NCI-H2029 treated with DMSO at 0.1 percent for 48 hours (cell line): ENCODE measurements around the gene ACSL1.
"Not testable (repeated sequence)": the region's sequence is repeated elsewhere in the genome, so short reads cannot be mapped to it uniquely, and the experiment has no call there.

Experiments
- DNase-seq: peaks from one replicate; lab custom pipeline; 2025; lab: John Stamatoyannopoulos, UW

ACSL1 gene

DNA sequence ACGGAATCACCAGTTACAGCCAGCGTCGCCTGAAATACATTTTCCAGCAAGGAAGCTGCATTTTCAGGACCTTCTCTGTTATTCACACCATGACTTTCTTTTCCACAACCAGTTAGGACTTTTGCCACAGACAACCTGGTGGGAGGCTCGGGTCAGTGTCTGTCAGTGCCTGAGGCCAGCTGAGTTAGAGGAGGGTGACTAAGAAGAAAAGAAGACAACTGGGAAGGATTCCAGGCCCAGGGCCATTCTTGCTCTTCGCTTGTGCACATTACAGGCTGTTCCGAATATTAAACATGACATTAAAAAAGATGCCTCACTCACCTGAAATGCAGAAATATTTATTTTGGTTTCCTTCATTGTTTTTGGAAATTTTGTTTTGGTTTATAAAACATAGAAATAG lies 70.5 kb downstream of the ACSL1 start:
- no peak for DNase-seq

DNA sequence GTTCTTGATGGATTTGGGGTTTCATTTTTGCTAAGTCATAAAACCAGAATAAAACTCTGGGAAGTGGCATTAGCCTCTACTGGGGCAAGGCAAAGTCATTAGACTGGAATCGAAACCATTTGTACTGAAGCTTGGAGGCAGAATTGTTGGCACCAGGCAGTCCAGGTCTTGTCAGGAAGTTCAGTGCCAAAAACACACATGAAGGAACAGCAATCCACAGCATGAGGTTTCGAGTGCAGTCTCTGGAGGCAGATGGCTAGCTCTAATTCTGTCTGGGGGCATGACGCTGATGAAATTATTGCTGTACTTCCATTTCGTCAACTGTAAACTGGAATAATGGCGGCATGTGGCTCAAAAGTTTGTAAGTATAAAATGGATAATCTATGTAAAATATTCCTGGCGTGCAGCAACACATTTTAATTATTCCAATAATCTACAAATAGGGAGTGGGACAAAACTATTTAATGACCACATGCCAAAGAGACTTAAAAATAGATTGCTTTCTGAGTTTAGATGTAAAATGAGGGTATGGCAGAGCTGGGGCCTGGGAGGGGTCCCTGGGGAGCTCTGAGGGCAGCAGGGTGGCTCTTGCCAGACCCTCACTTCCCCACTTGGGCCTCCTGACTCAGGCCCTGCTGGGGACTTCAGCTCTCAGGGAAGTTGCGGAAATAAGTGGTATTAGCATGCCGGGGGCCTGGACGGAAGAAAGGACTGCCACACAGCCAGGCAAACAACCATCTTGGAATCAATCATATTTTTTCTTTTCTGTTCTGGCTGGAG lies 73.1 kb downstream of the ACSL1 start:
- no peak for DNase-seq

DNA sequence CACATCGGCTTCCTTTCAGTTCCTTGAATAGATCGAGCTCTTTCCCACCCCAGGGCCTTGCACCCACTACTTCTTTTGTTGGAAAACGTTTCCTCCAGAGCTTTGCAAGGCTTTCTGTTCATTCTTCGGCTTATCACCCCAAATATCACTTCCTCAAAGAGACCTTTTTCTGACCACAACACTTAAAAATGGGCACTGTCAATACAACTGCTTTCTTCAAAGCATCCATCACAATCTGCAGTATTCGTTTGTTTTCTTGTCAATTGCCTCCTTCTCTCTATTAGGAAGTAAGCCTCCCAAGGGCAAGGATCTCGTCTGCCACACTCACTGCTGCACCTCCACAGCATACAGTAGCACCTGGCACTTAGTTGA lies 74.2 kb downstream of the ACSL1 start:
- DNase-seq: no peak

DNA sequence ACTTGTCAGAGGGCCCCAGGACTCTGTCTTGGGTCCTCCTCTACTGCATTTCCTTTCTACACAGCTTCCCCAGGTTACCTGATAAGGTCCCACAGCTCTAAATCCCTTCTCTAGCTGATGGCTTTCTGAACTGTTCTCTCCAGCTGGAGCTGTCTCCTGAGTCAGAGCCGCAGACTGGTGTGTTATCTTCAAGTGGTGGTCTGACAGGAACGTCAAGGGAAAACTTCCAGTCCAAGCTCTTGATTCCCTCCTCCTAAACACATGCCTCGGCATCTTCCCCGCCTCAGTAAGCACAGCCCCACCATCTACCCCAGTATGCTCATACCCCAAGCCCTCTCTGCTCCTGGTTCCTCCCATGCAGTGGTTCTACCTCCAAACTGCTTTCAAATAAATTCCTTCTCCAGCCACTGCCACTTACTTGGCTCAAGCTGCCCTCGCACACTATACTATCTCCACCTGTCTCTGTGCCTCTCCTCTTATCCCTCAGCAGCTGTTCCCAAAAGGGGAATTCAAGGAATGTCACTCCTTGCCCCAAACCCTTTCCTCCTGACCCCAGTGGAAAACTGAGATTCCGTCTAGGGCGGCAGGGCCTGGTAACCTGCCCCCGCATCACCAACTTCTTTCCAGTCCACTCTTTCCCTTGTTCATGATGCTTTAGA lies 74.7 kb downstream of the ACSL1 start:
- DNase-seq: no peak

DNA sequence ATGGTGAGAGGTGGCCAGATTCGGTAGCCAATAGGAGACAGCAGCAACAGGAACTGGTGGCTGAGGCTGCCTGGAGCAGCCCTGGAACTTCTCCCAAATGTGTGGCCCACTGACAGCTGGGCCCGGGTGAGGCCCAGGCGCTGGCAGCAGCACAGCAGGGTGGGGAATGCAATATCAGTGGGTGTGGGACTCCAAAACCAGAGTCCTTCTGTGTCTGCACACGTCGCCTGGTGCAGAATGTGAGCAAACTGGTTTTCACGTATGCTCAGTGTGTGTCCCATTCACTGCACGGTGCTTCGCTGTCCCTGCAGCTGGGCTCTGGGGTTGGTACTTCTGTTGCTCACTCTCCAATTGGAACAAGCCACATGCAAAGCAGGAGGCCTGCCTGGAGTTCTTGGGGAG lies 77.5 kb downstream of the ACSL1 start:
- DNase-seq: no peak

DNA sequence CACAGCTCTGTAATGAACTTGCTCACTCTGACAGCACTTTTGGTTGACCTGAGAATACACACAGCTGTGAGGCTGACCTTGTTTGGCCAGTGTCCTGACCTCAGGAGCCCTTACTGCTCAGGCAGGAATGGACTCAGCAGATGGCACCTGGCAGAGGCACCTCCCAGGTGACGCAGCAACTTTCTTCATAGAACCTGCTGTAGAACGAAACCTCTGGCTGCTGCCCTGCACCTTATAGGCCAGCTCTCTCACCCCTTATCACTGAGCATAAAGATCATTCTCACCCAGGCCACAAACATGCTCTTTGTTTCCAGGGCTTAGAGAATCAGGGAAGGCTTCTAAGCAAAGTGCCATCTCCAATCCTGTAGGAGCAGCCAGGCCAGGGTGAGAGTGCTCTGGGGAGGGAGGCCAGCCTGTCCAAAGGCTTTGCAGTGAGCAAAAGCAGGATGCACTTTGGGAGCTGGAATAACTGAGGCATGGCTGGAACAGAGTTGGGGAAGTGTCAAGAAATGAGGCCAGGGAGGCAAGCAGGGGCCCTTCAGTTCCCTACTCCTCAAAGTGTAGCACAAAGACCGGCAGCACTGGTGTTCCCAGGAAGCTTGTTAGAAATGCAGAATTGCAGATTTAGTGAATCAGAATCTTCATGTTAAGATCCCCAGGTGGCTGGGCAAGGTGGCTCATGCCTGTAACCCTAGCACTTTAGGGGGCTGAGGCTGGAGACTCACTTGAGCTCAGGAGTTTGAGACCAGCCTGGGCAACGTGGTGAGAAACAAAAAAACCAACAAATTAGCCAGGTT lies 78.5 kb downstream of the ACSL1 start:
- DNase-seq: no peak

DNA sequence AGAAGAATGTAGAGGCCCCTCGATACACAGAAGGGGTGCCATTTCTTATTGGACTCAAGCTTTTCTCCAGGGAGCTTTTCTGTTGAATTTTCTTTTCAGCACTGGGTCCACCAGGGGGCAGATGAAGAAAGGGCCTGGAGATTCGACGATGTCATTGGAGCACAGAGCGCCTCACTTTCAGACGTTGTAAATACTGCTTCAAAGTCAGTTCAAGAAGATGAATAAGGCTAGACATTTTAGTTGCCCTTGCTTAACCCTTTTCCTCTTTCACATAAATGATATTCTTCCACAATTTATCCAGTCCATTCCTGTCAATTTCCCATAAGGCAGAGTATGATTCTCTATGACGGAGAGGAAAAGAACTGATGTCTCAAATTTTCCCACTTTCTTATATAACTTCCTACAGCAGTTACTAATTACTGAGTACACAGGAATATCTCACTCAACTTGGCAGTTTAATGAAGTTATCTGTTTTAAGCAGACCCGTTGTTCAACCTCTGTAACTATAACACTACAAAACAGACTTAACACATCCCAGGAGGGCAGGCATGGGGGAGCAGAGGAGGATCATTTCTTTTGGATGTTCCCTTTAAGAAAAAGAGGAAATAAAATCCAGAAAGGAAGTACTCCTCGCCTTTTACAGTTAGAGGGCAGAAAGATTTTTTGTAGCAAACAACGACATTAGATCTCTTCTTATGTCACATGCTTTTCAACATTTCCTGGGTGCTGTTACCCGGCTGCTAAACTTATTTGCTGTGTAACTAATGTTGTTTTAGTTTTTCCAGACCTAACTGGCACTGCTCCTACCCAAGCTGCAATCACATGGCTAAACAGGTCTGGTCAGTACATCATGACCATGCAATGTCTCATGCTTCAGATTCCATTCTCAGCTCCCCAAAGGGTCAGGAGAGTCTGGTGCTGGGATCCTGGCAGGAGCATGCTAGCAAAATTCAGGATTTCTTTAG lies 79.7 kb downstream of the ACSL1 start:
- peak; percentile 45 for DNase-seq

DNA sequence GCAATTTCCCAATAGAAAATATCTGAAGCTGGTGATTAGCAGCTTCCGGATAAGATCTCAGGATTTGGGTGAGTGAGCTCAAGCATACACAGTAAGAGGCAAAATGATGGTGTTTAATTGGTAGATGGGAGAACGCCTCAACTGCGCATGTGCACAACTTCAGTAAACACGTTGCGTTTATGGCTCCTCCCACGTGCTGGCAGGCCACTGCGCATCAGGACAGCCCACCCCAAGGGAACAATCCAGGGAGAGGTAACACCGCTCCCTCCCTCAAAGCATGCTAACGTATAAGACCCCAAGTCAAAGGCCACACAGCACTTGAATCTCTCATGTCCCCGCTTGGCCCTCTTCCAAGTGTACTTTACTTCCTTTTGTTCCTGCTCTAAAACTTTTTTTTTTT lies 81.5 kb downstream of the ACSL1 start:
- no peak for DNase-seq

DNA sequence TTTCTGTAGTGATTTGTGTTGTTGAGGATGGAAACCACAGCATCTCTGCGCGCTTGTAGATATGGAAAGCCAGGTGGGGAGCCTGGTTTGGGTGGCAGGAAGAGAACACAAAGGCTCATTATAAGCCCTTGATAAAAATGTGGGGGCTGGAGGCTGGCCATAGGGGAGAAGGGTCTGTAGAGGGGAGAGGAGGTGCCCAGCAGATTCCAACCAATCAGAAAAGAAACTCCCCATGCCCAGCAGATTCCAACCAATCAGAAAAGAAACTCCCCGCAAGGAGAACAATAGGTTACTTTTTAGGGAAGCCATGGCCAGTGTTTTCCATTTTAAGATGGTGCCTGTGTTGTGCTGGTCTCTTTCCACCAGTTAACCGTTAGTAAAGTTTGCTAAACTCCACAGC lies 82.1 kb downstream of the ACSL1 start:
- no peak for DNase-seq

DNA sequence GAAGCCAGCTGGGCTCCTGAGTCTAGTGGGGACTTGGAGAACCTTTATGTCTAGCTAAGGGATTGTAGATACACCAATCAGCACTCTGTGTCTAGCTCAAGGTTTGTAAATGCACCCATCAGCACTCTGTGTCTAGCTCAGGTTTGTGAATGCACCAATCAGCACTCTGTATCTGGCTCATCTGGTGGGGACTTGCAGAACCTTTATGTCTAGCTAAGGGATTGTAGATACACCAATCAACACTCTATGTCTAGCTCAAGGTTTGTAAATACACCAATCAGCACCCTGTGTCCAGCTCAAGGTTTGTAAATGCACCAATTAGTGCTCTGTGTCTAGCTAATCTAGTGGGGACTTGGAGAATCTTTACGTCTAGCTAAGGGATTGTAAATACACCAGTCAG lies 84.1 kb downstream of the ACSL1 start:
- DNase-seq: not testable (repeated sequence)

DNA sequence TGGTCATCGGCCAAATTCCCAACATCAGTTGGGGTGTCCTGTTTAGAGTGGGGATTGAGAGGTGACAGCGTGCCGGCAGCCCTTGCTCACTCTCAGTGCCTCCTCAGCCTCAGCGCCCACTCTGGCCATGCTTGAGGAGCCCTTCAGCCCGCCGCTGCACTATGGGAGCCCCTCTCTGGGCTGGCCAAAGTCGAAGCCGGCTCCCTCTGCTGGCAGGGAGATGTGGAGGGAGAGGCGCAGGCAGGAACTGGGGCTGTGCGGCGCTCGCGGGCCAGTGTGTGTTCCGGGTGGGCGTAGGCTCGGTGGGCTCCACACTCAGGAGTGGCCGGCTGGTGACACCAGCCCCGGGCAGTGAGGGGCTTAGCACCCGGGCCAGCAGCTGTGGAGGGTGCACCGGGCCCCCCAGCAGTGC lies 84.8 kb downstream of the ACSL1 start:
- no peak for DNase-seq

DNA sequence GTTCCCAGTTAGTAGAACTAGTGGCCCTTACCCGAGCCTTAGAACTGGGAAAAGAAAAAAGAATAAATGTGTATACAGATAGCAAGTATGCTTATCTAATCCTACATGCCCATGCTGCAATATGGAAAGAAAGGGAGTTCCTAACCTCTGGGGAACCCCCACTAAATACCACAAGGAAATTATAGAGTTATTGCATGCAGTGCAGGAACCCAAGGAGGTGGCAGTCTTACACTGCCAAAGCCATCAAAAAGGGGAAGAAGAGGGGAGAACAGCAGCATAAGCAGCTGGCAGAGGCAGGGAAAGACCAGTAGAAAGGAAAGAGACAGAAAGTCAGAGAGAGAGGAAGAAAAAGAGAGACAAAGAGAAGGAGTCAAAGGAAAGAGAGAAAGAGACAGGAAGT lies 86.2 kb downstream of the ACSL1 start:
- DNase-seq: not testable (repeated sequence)

DNA sequence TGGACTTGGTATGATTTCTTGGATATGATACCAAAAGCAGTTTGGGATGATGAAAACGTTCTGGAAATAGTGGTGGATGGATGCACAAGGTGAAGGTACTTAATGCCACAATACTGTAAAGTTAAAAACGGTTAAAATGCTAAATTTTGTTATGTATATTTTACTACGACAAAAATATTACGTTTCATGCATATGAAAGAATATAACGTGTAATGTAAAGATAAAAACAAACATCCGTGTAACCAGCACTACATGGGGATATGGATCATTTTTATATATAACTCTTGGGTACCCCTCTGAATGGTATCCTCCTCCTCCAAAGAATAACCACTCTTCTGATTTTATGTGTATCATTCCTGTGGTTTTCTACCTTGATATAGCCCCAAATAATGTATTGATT lies 91.0 kb downstream of the ACSL1 start:
- no peak for DNase-seq

DNA sequence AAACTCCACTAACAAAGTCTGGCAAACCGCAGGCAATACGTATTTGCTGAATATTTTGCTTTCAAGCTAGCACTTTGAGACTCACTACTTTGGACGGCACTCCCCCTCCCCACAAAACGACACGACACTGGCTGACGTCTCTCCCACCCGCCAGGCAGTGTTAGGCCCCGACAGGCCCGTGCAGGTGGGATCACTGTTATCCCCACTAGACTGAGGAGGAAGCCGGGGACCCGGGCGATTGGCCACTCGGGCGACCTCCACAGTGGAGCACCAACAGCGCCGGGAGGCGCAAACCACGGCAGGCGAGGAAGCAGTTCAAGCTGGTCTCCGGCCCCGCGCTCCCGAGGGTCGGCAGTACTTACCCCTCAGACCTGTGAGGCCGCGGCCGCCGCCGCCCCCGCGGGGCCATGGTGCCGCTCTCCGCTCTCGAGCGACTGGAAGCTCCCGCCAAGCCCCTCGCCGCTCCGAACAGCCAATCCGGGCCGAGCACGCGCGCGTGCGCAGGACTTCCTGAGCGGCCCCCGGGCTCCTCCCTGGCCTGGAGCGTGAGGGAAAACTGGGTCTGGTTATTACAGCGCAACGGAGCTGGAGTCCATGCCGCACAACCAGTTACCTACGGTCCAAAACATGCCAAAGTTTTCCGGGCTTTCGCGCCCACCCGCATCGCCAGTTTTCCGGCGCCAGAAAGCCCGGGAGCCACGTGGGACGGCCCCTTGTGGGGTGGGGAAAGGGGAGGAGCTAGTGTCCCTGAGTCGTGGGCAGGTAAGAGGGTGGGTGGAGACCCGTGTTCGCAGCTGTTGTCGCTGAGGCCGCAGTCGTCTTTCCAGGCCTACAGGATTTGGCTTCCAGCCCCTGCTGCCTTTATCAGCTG lies 91.9 kb downstream of the ACSL1 start, which contains the start of gene CENPU:
TSS of gene CENPU (minus strand) at position 443 of the 871 bp plus-strand sequence. CDS start at position 409, 34 bp downstream.
- DNase-seq: peak; percentile 89

DNA sequence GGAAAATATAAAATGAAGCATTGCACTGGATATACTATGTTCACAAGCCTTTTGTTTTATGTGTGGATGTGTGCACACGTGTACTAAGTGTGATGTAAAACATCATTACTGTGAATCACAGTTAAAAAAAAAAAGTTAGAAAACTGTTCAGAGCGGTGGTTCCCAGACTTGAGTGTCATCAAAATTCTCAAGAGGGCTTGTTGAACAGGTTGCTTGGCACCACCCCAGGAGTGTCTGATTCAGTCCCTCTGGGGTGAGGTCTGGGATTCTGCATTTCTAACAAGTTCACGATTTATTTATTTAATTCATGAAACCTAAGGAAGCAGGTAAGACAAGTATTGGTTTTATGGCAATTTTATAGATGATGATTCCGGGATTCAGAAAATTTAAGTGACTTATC lies 93.6 kb downstream of the ACSL1 start:
- DNase-seq: peak; percentile 31

DNA sequence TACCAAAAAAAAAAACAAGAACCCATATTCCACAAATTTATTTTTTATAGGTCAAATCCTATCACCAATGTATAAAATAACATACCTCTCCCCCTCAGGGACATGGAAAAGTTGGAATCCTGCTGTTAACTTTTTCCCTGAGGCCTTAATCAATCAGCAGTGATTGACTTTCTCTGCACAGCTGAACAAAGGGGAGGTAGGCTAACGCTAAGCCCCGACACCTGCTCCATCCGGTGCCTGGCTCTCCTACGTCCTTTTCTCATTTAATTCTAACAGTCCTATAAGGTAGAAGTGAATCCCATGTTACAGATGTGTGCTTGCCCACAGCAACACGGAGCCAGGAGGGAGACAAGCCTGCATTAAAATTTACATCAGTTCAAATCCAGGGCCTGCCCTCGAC lies 94.7 kb downstream of the ACSL1 start:
- DNase-seq: no peak

DNA sequence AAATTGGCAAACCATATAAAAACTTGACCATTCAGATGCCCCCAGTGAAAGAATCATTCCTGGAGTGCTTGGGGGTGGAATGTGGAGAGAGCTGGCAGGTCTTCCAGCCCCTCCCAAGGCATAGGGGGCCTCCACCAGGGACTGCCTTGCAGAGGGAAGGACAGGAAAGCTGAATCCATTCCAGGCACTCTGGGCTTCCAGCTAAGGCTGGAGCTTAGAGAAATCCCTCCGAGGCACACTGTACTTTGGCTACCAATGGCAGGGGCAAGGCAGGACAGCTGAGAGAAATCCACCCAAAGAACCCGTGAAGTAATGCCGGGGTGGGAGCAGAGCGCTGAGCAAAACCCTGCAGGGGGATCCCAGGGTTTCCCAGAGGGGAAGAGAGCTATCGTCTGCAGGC lies 95.8 kb downstream of the ACSL1 start:
- no peak for DNase-seq

DNA sequence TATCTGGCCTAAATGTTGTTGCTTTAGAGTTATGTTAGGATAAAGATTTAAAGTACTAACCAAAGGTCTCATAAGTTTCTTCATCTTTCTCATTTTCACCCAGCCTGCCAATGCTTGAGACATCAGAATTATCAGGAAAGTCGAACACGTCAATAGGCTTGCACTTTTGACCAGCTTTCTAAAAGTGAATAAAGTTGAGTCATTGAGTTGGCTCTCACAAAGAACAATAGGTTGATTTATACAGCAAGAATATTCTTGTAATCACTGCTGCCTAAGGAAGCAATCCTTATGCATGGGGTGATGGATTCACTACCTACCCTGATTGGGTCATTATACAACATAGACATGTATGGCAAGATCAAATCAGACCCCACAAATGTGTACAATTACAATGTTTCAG lies 96.9 kb downstream of the ACSL1 start:
- no peak for DNase-seq

DNA sequence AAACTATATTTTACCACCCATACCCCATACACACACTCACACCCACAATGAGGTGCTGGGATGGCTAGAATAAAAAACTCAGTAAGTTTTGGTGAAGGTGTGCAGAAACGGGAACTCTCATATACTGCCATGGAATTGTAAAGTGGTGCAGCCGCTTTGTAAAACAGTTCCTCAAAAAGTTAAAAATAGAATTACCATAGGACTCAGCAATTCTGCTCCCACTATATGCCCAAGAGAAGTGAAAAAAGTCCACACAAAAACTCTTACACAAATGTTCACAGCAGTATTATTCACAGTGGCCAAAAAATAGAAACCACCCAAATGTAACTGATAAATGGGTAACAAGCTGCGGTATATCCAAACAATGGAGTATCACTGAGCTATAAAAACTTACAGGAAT lies 98.3 kb downstream of the ACSL1 start:
- DNase-seq: no peak

DNA sequence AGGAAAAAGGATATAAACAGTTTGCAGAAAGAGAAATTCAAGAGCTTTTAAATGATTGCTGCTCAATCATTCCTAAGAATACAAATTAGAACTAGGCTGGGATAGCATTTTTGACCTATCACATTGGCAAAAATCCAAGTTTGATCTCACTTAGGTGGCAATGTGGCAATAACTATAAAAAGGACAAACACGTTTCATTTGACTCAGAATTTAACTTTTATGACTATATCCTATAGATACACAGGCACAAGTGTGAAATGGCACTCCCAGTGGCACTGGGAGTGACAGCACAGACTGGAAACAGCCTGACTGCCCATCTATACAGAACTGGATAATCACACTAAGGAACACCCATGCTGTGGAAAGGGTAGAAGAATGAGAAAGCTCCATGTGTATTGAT lies 103.0 kb downstream of the ACSL1 start:
- DNase-seq: no peak

DNA sequence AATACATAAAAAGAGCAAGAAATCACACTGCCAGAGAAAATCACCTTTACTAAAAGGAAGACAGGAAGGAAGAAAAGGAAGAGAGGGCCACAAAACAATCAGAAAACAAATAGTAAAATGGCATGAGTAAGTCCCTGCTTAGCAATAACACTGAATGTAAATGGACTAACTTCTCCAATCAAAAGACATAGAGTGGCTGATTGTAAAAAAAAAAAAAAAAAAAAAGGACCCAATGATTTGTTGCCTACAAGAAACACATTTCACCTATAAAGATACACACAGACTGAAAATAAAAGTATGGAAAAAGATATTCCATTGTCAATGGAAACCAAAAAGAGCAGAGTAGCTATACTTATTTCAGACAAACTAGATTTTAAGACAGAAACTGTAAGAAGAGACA lies 104.5 kb downstream of the ACSL1 start:
- DNase-seq: no peak
